HG03064 (cell line): ENCODE results near the gene RAB29.

Experiments
- ATAC-seq: cut with Tn5 transposase; IDR thresholded peaks from one replicate; pipeline ENCODE4 v1.9.1; 2021; ENCODE audit warnings: low read depth; ENCODE audit not compliant: unreplicated experiment

The RAB29 gene

DNA sequence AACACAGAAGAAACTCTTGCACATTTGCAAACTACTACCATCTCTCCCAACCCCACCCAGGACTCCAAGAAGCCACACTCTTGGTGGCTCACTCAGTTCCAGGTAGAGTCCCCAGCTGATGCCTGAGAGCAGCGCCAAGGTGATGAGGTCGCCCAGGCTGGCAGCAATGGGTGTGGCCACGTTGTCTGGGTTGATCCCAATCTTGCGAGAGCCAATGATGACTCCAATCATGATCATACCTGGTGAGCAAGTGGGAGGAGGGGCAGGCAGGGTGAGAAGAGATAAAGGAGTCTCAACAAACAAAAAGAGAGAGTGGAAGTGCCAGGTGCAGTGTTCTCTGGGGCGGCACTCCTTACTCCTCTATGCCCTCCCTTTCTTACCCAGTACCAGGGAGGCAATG is 23.3 kb upstream of the RAB29 start:
- ATAC-seq = no peak

DNA sequence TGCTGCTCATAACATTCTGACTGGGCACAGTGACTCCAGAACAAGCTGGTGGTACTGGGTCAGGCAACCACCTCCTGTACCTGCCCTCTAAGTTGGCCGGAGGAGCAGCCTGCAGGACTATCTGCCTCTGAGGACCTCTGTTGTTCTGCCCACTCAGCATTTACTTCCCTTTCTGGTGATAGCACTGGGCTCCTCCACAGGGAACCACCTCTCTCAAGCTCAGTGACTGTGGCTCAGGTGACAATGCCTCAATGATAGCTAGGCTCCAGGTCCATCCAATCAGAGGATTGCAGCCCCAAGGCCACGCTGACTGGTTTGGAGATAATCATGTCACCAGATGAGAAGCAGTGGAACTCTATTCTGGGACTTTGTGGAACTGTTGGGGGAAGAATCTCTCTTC is 21.9 kb upstream of the RAB29 start:
- no peak for ATAC-seq

DNA sequence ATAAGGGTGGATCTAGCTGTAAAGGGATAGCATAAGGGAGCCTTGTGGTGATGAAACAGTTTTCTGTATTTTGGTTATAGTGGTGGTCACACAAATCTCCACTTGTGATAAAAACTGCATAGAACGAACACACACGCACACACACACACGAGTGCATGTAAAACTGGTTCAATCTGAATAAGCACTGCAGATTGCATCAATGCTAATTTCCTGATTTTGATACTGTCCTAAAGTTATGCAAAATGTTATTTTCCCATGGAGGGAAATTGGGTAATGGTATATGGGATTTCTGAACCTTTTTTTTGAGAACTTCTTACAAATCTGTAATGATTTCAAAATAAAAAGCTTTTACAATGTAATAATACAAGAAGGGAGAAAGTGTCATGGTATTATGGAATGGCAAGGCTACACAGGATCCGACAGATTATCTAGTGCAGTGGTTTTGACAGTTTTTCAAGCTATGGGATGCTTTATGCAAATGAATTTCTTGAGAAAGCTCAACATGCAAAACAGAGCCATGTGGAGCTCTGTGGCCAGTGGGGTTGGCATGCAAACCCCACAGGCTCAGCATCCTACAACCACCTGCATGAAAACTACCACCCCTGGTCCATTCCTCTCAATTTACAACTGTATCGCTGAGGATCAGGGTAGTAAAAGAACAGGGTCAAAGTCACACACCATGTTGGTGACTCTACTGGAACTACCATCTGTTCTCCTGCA is 18.9 kb upstream of the RAB29 start:
- no peak for ATAC-seq

DNA sequence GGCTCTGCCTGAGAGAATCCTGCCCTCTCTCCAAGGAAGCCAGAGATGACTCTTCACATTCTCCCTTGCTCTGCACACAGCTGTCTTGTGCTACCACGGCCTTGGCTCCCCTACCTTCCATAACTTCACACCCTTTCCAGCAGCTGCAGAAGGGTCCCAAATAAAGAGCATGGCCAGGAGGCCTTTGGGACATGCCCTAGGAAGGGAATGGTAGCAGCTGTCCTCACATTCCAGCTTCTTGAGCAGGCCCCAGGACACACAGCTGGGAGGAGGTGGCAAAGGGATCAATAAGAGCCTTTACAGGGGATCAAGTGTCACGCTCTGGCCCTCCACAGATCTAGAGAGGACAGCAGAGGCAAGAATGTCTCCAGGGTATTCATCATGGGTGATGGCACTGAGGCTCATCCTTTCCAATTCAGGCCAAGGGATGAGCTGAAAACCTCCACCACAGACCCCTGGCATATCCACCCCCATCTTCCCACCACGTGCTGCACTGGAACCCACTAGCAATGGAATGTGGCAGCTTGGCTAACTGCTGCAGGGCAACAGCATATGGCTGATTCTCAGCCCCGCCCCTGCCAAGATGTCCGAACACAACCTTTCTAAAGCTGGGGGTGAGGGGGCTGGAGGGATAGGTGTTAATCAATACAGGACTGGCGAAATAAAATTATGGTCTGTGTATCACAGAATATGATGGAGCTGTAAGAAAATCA is 17.8 kb upstream of the RAB29 start:
- no peak for ATAC-seq

DNA sequence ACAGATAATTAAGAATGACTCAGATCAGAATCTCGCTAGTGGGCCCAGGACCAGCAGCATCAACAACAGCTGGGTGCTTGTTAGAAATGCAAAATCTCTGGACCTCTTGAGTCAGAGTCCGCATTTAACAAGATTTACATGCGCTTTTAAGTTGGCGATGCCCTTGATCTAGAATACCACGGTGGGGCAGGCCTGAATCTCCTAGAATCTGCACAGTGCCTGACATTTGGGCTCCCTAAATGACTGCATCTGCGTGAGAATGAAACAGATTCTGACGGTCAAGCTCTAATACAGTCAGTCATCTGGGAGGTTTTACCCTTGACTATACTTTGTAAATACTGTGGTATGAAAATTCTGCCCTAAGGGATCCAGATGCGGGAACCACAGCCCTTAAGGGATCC is 17.2 kb upstream of the RAB29 start:
- ATAC-seq = no peak

DNA sequence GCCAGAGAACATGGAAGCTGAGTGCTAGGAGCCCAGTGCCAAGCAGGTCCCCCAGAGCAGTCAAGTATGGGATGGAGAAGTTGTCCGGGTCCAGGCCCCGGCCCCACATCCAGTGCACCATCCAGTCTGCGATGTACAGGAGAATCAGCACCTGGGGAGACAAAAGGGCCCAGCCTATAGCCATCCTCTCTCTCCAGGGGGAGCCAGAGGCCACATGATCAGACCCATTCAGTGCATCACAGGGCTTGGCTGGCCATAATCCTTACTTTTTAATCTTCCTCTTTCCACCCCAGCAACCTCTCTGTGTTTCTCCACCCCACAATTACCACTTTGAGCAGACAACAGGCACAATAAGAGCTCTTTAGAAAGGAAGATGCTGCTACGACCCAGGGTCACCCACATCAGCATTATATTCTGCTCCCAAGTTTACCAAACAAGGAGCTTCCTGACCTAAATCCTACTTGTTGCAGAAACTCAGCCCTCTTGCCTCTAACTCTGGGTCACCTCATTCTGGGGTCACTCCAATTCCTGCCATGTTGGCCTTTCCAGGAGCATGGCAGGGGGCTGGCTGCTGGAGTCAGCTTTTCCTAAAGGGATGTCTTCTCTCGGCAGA is 16.4 kb upstream of the RAB29 start:
- no peak for ATAC-seq

- no peak for ATAC-seq
Measured at GRCh38 chr1:205787287-205787916, 12.1 kb upstream of the RAB29 start.

DNA sequence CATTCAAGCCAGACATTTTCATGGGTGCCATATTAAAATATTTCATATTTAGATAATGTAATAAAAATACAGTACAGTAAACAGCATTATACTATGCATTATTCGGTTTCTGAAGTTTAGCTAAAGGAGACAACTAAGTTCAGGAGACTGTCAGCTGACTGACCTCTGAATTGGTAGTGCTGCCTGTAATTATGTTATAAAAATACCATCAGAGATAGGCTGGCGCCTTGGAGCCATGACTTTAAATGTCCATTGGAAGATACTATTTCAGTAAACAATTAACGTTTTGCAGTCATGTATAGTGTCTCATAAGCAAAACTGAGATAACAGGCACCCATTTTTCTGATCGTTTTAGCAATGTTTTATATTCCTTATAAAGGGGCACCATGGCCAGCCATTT is 11.3 kb upstream of the RAB29 start:
- no peak for ATAC-seq

DNA sequence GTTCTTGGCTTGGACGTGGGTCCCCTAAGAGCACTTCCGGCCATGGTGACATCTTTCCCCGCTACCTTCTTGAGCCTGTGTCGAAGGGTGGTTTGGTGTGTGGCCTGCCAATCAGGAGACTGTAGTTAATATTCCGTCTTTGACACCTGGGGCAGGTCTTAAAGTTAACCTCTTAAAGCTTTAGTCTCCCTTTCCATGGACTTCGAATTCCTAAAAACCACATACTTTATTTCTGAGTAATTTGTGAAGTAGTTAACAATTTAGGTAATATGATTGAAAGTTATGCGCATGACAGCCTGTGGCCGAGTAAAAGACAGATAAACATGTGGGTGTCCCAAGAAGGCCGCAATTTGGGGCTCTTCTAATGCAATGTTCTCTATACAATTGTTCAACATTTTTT is 10.2 kb upstream of the RAB29 start:
- ATAC-seq = no peak

GRCh38 chr1:205783904-205784303 is 8.6 kb upstream of the RAB29 start:
- ATAC-seq = no peak

DNA sequence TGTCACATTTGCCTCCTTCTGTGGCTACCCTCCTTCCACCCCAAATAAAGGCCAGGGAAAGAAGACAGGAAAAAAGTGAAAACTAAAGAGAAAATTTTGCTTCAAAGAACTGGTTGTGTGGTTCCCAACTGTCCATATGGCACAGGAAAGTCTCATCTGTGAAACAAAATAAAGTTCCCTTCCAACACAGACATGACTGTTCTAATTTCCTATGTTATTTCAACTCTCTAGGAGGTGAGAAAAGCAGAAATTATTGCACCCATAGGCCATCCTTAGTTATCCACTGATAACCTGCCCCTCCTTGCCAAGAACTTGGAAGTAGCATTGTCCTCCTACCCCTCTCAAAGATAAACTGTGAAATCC is 8.1 kb upstream of the RAB29 start:
- ATAC-seq = no peak

GRCh38 chr1:205782627-205783432 is 7.5 kb upstream of the RAB29 start:
- no peak for ATAC-seq

DNA sequence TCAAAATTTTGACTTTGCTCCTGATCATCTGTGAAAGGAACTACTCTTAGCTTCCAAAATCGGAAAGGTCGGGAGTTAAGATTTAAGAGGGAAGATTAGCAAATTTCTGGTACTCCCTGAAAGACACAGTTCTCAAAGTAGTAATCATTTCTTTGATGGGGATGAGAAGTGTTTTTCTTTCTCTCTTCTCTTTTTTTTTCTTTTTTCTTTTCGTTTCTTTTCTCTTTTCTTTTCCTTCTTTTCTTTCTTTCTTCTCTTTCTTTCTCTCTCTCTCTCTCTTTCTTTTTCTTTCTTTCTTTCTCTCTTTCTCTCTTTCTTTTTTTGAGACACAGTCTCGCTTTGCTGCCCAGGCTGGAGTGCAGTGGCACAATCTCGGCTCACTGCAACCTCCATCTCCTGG is 5.1 kb upstream of the RAB29 start:
- ATAC-seq = no peak

- no peak for ATAC-seq
Measured at GRCh38 chr1:205777994-205778393, 2.7 kb upstream of the RAB29 start.

DNA sequence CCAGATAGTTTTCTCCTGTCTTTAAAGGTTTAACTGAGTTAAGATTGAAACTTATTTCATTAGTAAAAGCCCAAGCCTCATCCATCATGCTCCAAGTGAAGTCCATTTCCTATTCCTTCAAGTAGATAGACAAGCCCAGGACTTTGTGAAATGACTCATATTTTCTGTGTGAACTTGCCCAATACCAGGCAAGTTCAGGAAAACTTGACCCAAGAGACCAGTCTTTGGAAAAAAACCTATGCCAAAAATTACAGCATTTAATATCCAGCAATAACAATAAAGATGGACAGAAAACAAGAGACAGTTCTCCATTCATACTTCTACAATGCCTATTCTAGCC is 405 bp upstream of the RAB29 start:
- no peak for ATAC-seq

GRCh38 chr1:205774198-205775014 is 876 bp downstream of the RAB29 start:
- no peak for ATAC-seq

- ATAC-seq = no peak
Measured at GRCh38 chr1:205772607-205773032, 2.7 kb downstream of the RAB29 start.

DNA sequence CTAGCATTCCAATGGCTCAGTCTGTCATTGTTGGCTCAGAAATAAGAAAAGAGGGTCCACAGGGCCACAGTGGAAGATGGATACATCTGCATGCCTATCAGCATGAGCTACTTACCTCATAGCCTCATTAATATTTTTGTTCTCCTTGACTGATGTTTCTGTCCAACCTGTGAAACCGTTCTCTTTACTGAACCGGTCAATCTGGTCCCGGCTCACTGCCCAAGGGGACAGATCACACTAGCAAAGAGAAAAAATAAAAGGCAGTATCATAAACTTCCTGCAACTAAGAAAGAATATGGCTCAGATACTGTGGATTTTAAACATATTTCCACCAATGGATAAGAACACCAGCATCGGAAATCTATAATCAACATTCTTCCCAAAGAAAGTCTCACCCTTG is 4.7 kb downstream of the RAB29 start:
- no peak for ATAC-seq

DNA sequence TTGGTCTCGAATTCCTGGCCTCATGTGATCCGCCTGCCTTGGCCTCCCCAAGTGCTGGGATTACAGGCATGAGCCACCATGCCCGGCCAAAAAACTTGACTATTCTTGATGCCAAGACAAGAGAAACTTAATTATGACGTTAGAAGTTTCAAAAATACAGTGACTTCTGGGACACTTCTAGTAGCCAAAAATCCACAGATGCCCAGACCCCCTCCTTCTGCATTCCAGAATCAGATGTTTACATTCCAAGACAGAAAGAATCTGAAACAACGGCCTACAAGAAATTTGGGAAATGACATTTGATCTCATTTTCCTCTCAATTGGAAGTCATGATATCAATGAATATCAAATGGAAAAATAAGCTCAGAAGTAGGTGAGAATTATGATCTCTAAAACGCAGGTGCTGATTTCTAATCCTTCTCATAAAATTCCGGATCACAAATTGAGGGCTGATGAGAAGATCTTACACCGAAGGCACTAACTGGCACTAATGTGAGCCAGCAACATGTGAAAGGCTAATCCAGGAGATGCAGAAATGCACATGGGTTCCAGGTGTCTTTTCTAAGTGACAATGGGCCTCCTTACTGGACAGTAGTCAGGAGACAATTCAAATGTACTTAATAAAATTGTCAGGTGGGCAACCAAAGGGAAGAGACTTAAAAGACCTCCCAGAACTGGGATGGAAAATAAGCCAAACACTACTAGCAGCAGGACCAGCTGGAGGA is 5.5 kb downstream of the RAB29 start:
- ATAC-seq = no peak
